NOMO-1 treated with dmso at 0.1 percent for 144 hours (cell line): ENCODE results near the gene DCAF6.
"Not testable (repeated sequence)": the region's sequence is repeated elsewhere in the genome, so short reads cannot be mapped to it uniquely, and the experiment has no call there.

Source experiments
- DNase-seq: peaks from one replicate; lab custom pipeline; 2025; ENCODE audit not compliant: unreplicated experiment; lab: John Stamatoyannopoulos, UW

DCAF6 gene, protein sequence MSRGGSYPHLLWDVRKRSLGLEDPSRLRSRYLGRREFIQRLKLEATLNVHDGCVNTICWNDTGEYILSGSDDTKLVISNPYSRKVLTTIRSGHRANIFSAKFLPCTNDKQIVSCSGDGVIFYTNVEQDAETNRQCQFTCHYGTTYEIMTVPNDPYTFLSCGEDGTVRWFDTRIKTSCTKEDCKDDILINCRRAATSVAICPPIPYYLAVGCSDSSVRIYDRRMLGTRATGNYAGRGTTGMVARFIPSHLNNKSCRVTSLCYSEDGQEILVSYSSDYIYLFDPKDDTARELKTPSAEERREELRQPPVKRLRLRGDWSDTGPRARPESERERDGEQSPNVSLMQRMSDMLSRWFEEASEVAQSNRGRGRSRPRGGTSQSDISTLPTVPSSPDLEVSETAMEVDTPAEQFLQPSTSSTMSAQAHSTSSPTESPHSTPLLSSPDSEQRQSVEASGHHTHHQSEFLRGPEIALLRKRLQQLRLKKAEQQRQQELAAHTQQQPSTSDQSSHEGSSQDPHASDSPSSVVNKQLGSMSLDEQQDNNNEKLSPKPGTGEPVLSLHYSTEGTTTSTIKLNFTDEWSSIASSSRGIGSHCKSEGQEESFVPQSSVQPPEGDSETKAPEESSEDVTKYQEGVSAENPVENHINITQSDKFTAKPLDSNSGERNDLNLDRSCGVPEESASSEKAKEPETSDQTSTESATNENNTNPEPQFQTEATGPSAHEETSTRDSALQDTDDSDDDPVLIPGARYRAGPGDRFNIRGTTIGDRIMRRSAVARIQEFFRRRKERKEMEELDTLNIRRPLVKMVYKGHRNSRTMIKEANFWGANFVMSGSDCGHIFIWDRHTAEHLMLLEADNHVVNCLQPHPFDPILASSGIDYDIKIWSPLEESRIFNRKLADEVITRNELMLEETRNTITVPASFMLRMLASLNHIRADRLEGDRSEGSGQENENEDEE

DNA sequence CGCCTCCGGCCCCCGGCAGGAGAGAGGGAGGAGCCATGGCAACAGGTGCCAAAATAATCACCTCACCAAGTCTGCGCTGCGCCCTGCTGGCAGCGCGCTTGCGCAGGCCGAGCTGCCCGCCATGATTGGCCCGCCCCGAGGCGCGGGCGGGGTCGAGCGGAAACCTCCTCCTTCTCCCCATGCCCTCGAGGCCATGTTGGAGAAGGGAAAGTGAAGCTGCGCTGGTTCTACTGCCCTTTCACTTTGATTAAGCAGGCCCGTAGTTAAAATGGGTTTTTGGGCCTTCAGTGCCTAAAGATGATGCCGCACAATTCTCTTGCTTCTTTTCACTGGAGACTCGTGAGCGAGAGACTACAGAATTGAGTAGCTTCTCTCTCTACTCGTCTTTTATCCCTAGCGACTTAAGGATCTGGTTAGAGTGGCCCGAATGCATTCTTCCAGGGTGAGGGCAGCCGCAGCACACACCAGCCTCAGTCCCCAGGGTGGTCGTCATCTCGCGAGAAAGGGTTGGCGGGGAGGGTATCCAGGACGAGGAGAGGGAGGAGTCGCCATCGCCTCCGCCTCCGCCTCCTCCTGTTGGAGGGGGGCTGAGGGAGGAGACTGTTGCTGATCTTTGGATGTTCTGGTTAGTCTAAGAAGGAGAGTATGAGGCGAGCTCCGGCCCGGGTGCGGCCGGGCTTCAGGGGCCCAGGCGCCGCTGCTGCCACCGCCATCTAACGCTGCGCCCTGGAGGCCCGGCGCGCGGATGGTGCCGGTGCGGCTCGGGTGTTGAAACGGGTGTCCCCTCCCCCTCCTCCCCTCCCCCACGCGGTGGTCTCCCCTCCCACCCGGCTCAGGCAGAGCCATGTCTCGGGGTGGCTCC is at the start of gene DCAF6:
Gene DCAF6 (plus strand): TSS at position 616 of the 862 bp plus-strand sequence. CDS start 229 bp downstream, at position 845.
- DNase-seq = peak; percentile 98

DNA sequence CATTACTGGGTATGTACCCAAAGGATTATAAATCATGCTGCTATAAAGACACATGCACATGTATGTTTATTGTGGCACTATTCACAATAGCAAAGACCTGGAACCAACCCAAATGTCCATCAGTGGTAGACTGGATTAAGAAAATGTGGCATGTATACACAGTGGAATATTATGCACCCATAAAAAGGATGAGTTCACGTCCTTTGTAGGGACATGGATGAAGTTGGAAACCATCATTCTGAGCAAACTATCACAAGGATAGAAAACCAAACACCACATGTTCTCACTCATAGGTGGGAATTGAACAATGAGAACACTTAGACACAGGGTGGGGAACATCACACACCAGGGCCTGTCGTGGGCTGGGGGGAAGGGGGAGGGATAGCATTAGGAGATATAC is 49.3 kb upstream of the DCAF6 start:
- DNase-seq = not testable (repeated sequence)

DNA sequence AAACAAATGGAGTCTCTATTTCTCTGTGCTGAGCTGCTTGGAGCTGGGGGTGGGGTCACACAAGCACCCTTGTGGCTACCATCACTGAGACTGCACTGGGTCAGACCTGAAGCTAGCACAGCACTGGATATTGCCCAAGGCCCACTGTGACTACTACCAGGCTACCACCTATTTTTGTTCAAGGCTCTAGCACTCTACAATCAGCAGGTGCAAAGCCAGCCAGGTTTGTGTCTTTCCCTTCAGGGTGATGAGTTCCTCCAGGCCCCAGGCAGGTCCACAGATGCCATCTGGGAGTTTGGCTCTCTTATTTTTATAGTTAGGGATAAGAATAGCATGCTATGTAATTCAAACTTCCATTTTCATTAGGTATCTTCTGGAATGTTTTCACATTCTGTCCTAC is 46.1 kb upstream of the DCAF6 start:
- no peak for DNase-seq

DNA sequence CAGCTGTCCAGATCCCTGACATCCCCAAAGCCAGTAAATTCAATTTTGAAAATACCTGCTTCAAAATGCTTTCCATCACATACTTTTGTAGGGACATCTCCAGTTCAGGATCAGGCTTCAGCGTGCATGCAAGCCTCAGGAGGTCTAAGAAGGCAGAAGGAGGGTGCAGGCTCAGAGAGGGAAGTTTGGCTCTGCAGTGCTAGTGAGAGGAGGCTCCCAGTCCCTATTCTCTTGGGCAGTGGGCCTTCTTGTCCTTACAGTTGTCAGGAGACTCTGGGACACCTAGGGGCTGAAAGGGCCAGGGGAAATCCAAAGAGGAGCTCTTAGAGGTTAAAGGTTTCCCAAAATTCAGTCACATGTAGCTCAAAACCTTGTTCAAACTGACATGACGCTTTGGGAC is 42.7 kb upstream of the DCAF6 start:
- no peak for DNase-seq

DNA sequence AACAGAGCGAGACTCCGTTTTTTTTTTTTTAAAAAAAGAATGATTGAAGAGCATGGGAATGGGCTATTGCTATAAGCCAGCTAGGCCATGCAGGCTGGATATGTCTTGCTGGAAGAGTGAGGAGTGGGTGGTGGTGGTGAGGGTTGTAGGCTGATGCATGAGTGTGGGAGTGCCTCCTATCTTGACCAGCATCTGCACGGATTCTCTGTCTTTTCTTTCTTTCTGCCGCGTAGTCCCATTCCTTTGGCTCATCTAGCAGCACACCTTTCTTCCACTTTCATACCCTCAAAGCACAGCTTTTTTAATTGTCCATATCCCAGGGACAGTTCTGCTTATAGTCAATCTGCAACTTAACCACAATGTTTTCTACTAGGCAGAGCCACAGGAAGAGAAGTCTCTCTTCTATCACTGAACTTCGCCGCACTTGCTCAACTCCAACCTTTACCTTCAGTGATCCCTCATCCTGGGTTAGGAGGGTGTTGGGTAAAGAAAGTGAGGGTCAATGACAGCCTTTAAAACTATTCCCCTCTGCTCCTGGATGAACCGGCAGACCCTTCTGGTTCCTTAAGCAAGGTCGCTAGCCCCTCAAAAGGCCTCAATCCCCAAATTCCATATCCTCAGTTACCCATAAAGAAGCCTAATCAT is 37.8 kb upstream of the DCAF6 start:
- DNase-seq = no peak

DNA sequence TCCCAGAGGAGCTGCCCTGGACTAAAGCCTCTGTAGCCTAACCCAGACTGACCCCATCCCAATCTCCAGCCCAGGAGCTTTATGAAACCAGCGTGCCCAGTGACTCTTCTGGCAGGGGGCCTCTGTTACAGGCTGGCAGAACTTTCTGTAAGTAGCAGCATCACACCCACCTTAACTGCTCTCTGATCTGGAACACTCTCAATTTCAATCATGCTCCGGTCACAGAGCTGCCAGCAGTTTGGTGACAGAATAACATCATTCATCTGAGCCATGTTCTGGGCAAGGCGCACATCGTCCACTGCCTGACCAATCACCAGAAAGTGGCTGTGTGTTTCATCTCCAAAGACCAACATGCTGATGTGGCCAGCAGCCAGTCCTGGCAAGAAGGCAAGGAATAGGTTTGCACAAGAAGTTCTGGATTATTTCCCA is 37.2 kb upstream of the DCAF6 start:
- no peak for DNase-seq

DNA sequence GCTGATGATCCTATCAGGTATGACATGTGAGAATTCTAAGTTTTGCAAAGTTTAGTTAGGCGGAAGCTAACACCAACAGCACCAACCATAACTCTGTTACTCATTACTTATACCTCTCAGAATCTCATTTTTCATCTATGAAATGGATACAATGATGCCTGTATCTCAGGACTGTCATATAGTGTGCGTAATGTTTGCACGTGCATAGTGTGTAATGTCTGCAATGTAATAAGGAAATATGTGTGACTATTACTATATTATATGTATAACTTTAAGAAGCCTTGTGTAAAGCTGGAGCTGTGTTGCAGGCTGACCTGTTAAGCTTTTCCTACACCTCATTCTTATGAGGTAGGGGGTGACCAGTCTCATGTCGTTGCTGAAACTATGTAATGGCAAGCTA is 35.6 kb upstream of the DCAF6 start:
- no peak for DNase-seq

DNA sequence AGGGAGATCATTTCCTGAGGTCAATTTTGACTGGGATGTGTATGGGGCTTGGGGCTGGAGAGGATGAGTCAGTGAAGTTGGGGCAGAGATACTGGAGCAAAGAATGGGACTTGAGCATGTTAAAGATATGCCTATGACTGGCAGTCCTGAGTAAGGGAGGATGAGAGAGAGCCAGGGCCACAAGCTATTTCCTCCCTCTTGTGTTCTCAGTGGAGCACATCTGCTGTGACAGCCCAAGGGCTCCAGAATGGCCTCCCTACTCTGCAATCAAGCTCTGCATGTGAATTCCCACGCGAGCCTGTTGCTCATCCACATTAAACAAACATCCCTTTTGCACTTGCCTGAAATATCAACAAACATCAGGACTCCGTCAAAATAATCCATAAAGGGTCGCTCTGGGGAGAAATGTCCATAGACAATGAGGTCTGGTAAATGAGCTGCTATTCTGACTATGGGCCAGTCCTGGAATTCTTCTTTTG is 31.8 kb upstream of the DCAF6 start:
- DNase-seq = no peak

DNA sequence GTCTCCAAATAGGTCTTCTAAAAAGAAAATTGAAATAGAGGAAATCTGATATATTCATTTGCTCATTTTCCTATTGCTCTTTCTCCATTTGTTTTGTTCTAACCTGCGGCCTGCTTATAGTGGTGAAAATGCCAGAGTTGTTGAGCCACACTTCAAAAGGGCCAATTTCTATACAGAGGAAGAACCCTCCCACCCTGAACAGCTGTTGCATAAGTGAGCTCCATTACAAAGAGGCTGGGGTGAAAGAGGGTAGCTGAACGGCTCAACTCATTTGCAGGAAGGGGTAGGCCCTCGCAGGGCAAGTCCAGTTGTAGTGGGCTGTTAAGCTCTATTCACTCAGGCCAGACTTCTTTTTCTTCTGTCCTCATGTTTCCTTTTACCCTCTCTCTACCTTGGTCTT is 31.3 kb upstream of the DCAF6 start:
- no peak for DNase-seq

DNA sequence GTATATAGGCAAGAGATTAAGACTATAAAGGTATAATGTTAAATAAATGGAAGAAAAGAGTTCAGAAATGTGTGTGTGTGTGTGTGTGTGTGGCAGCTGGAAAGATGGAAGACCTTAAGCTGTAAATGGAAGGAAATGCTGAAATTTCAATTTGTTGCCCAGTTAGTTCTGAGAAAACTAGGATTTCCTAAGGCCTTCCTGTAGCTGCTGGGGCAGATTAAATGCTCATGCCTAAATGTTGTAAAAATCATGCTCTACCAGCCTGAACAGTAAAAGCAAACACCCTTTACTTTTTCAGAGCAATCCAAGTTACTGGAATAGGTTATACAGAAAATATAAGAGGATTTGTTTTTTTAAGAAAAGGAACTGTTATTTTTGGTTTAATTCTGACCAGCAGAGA is 30.8 kb upstream of the DCAF6 start:
- no peak for DNase-seq

DNA sequence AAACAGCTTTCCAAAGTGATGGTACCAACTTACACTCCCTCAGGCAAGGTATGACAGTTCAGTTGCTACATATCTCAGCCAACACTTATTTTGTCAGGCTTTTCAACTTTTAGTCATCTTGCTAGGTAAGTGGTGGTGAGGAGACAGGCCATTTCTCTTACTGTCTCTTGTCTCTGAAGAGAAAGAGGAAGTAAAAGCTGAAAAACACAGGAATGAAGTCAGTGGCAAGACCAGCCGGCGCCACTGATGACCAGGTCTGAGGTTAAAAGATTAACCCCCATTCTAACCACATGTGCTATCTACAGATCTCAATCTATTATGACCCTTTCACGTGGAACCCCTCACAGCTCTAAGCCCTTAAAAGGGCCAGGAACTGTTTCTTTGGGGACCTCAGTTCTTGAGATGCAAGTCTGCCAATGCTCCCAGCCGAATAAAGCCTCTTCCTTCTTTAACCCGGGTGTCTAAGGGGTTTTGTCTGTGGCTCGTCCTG is 26.7 kb upstream of the DCAF6 start:
- no peak for DNase-seq

DNA sequence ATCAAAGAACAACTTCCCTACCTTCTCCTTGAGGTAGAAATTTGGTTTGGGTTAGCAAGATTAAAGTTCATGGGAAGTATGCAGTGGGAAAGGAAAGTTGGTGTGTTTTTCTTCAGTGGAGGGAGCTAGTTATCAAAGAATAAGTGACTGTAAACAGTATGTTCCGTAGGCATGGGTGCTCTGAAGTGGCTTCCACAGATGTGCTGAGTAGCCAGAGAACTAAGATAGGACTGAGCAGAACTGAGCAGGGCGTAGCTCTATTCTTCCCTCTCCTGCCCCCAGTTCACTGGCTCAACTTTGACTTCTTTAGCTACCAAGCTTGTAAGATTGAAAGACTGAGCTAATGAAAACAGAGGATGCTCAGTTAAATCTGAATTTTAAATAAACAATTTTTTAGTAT is 26.0 kb upstream of the DCAF6 start:
- DNase-seq = no peak

DNA sequence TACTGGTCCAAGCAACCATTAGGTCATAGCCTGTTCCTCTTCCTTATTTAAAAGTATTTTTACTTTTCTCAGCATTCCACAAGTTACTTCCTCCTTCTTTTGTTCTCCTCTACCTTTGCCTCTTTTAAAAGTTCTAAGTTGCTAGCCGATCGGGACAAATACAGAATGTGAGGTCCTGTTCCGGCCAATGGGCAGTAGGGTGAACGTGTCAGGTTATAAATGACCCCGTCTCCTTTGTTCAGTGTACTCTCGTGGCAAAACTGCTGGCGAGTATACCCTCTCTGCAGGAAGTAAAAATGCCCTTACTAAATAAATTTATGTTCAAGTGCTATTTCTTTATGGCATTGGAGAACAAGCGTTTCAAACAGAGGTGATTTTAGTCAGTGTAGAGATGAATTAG is 25.1 kb upstream of the DCAF6 start:
- no peak for DNase-seq

DNA sequence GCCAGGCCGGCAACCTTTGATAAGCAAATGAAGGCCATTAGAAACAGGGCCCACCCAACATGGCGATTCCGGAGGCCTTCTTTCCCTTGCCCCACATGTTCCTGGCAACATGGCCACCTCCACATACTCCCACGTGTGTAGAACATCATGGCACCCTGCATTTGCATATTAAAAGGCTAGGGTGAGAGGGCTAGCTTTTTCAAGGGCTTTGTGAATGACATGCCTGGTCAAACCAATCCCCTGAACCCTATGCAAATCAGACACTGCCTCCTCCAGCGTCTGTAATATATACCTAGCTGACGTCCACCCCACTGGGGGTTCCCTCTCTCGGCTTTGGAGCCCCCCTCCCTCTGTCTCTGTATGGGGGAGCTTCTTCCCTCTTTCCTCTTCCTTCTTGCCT is 24.2 kb upstream of the DCAF6 start:
- DNase-seq = no peak

DNA sequence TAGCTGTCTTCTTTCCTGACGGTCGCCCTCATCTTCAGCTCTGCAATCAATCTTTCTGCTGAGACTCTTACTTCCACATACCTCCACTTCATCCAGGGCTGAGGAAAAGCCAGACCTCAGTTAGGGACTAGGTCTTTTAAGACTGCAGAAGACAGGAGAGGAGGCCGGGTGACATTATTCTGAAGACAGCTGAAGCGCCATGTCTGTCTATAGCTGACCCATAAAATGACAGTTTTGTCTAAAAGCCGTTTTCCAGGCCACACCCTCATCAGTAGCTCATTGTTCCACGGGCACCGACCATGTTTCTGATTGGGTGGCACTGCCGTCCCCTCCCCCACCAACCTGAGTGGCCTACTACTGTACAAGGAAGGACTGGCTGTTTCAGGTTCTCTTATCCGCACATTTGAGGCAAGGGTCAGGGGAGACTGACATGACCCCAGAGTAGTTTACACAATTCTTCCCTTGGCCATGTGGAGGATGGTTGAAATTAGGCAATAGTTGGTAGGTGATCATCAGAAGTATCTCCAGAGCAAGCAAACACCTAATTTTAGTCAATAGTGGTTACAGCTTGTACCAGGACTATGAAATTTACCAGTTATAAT is 22.5 kb upstream of the DCAF6 start, which contains the start of gene ADCY10:
Gene ADCY10 (minus strand): TSS at position 240 of the 602 bp plus-strand sequence. CDS start 8,994 bp downstream, outside the sequence.
- no peak for DNase-seq

DNA sequence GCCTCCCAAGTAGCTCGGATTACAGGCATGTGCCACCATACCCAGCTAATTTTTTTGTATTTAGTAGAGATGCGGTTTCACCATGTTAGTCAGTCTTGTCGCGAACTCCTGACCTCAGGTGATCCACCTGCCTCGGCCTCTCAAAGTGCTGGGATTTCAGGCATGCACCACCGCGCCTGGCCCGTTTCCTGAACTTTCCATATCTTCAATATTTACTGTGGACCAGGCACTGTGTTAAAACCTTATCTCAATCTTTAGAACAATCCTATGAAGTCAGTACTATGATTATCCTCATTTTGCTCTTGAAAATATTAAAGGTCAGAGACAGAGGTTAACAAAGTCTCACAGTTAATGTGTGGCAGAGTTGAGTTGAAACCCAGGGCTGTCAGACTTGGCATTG is 20.9 kb upstream of the DCAF6 start:
- DNase-seq = no peak

DNA sequence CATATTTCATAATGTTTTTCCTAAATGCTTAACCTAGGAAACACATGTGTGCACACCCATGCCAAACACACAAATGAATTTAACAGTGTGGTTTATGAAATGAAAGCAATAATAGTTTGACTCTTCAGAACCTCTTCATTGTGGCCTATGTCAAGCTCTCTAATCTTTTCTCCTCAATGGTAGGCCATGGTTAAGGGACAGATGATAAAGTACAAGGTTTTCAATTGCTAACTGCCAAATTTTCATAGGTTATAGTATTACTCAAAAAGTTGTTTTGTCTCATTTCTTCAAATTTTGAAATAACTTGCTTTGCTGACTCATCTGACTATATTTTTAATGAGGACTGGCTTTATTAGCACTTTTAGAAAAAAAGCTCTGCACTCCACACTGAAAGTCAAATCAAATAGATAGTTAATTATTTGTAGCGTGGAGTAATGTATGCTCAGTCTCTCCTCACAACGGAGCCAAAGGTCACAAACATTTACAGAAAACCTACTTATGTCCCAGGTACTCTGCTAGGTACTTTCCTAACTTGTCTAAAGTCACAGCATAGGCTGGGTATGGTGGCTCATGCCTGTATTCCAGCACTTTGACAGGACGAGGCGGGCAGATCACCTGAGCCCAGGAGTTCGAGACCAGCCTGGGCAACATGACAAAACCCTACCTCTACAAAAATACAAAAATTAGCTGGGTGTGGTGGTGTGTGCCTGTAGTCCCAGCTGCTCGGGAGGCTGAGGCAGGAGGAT is 19.5 kb upstream of the DCAF6 start:
- no peak for DNase-seq

DNA sequence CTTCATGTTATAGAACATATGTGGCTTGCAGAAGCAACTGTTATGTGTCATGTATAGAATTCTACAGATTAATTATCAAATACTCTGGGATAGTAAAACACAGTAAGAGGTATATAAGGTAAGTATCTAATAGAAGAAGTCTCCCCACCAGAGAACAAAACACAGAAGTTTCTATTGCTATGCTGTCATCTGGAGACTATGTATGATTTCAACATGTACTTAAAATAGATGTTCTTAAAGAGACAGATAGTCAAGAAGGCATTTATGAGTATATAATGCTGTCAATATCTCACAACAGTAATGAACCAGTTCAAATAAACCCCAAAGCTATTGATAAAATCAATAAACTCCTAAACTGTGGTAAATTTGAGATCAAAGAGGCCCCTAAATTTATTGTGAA is 14.5 kb upstream of the DCAF6 start:
- DNase-seq = no peak

DNA sequence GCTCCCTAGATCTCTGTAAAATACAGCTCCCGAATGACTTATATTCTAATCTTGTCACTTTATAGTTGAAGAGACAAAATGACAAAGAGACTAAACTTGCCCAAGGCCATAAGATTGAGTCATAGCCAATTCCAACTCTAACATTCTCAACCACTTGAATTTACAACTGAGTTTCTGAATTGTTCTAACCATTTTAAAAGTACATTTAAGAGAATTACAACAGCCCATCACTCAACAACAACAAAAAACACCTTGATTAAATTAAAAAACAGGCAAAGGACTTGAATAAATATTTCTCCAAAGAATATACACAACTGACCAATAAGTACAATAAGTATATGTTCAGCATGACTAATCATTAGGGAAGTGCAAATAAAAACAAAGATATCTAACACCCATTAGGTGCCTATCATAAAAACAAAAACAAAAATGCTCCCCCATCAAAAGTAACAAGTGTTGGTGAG is 13.8 kb upstream of the DCAF6 start:
- no peak for DNase-seq
